Body of pancreas (tissue), 4 donors: ENCODE measurements around the gene EDEM2. TPM values are rescaled to one million over a fixed set of nuclear protein-coding genes. Genes with fewer than 3 reads are reported as not detected.

ENCODE experiments used
- ATAC-seq: fragments of 150-250 bp; one replicate; pipeline ENCODE4 v1.9.1; 2016
- DNase-seq, 4 donors: peaks; one replicate each; pipeline ENCODE4 v3.0.0-alpha.2; 2019
- H3K27ac ChIP-seq, 4 donors: fragments of 200-600 bp; sonication (generic); 1 replicate in 3 of 4; 2 replicates in 1 of 4; pipeline versions ENCODE4 v1.5.1 to v1.6.1; 2016 to 2019; ENCODE audit warnings: mild to moderate bottlenecking in 1 of 4, mixed read lengths in 1 of 4, moderate library complexity in 1 of 4
- H3K27me3 ChIP-seq, 2 donors: fragments of 200-600 bp; sonication (generic); one replicate each; pipeline ENCODE4 v1.6.0; 2016; ENCODE audit warnings: mild to moderate bottlenecking in 1 of 2
- H3K36me3 ChIP-seq, 2 donors: fragments of 200-600 bp; sonication (generic); replicated peaks in 1 of 2; 2 replicates each; pipeline ENCODE4 v1.5.1; 2016; ENCODE audit warnings: low read depth in 2 of 2; ENCODE audit not compliant: insufficient read depth in 1 of 2
- H3K4me1 ChIP-seq: fragments of 200-600 bp; sonication (generic); one replicate; pipeline ENCODE4 v1.6.0; 2016
- H3K4me3 ChIP-seq, 2 donors: fragments of 200-600 bp; sonication (generic); 1 replicate in 1 of 2; 2 replicates in 1 of 2; pipeline ENCODE4 v1.5.1; 2016 to 2019
- H3K9me3 ChIP-seq, 3 donors: fragments of 200-600 bp; sonication (generic); 1 replicate in 2 of 3; 2 replicates in 1 of 3; pipeline ENCODE4 v1.5.1; 2016
- POLR2A ChIP-seq, 3 donors: fragments of 450-650 bp; IDR thresholded peaks; one replicate each; pipeline ENCODE4 v1.6.1; 2016; ENCODE audit warnings: antibody characterized with exemption in 3 of 3, mild to moderate bottlenecking in 2 of 3
- WGBS, 2 donors: methylation state at CpG; one replicate each; pipeline ENCODE4 v1.1.5; 2017; 5-methylcytosine and 5-hydroxymethylcytosine counted together
- intact Hi-C: fragments of 100-400 bp; cut with DNase I; formaldehyde crosslinking; loops from one replicate; pipeline ENCODE4 v1.15.1; 2023
- total RNA-seq, 2 donors: library from RNA; depleted of rRNA; stranded (reverse); fragments of >200 nt; gene quantifications; one replicate each; pipeline ENCODE4 v1.1.0, GENCODE V29; 2016
- TF ChIP-seq, protein P1 (sequence below), 7 experiments: fragments of 450-650 bp in 4 of 7; fragments of 200-600 bp in 3 of 7; sonication (generic) in 3 of 7; IDR thresholded peaks; one replicate each; pipeline ENCODE4 v1.5.1; 2016 to 2019; ENCODE audit warnings: antibody characterized with exemption in 7 of 7

EDEM2 gene
- total RNA-seq, 2 donors from 2014 or later: 18.1 to 24.6 TPM

DNA sequence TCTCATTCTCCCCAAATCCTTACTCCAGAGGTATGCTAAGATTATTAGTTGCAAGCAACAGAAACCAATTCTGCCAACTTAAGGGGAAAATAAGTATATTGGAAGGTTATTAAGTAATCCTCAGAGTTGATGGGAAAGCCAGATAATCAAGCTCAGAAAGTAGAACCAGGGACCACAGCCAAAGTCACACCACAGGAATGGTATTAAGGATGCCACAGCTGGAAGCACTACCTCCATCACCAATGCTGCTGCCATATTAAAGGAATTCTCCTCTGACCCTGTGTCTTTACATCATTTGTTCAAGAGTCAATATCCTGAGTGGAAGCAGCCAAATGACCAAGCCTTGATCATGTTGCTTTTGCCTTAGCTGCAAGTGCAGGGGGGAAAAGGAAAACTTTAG, 34.6 kb upstream of the EDEM2 start:
- no peak overlapping the region for H3K4me3 ChIP-seq
- no peaks in the 10 kb centered on the region for H3K27me3 ChIP-seq
- TF ChIP-seq, protein P1, sequence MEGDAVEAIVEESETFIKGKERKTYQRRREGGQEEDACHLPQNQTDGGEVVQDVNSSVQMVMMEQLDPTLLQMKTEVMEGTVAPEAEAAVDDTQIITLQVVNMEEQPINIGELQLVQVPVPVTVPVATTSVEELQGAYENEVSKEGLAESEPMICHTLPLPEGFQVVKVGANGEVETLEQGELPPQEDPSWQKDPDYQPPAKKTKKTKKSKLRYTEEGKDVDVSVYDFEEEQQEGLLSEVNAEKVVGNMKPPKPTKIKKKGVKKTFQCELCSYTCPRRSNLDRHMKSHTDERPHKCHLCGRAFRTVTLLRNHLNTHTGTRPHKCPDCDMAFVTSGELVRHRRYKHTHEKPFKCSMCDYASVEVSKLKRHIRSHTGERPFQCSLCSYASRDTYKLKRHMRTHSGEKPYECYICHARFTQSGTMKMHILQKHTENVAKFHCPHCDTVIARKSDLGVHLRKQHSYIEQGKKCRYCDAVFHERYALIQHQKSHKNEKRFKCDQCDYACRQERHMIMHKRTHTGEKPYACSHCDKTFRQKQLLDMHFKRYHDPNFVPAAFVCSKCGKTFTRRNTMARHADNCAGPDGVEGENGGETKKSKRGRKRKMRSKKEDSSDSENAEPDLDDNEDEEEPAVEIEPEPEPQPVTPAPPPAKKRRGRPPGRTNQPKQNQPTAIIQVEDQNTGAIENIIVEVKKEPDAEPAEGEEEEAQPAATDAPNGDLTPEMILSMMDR (IDR thresholded peaks at IDR 0.05): no peak
- intact Hi-C loops: no loop called here
- ATAC-seq (no peak), DNase-seq (no peak)
- H3K27ac ChIP-seq: no peak overlapping the region
- no peaks in the 10 kb centered on the region for H3K9me3 ChIP-seq
- H3K36me3 ChIP-seq: no peaks in the 10 kb centered on the region
- H3K4me1 ChIP-seq: peaks cover 7% of the 10 kb centered on the region

DNA sequence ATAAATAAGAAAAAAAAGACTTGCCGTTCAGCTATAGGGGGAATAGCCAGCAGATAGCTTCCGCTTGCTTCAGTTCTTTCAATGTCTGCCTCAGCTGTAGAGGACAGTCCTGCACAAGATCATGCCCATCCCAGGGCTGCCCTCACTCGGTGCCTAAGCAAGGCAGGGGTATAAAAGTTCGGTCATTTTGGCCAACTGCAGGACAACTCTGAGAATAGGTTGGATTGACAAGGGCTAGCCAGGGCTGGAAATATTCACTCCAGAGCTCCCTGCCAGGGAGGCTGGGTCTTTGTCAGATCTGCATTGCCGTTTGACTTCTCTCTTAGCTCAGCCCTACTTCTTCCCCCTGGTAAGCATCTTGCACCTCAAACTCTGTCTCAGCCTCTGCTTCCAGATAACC, 33.1 kb upstream of the EDEM2 start:
- 86 to 90% methylated on average over 5 of the region's 5 CpGs for WGBS, 2 donors
- H3K36me3 ChIP-seq: no peaks in the 10 kb centered on the region
- H3K4me1 ChIP-seq: peaks cover 7% of the 10 kb centered on the region
- H3K27me3 ChIP-seq: no peaks in the 10 kb centered on the region
- intact Hi-C loops: no loop called here
- H3K27ac ChIP-seq: no peak overlapping the region
- no peak for ATAC-seq
- no peaks in the 10 kb centered on the region for H3K9me3 ChIP-seq
- no peak for DNase-seq
- no peak overlapping the region for H3K4me3 ChIP-seq
- TF ChIP-seq, protein P1 (IDR thresholded peaks at IDR 0.05): no peak
- no peak for TF ChIP-seq POLR2A (IDR thresholded peaks at IDR 0.05)

DNA sequence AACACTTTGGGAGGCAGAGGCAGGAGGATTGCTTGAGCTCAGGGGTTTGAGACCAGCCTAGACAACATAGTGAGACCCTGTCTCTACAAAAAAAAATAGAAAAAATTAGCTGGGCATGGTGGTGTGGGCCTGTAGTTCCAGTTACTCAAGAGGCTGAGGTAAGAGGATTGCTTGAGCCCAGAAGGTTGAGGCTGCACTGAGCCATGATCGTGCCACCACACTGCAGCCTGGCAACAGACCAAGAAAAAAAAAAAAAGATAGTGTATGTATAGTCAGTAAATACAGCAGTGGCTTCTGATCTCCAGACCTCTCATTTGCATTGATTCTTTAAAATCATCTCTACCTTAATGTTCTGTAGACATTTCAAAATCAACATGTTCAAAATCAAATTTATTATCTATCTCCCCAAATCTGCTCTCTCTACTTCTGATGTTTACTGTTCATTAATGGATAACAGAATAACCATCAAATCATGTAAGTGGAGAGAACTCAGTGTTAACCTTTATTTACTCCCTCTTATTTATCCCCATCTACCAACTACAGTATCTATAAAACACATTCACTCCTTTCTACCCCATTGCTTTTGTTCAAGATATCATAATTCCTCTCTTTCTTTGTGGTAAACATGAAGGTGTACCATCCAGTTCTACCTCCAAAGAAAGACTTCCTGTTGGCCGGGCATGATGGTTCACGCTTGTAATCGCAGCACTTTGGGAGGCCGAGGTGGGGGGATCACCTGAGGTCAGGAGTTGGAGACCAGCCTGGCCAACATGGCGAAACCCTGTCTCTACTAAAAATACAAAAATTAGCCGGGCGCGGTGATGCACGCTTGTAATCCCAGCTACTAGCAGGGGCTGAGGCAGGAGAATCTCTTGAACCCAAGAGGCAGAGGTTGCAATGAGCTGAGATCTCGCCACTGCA, 32.4 kb upstream of the EDEM2 start:
- Histone ChIP-seq H3K4me1 (peaks cover 7% of the 10 kb centered on the region), H3K9me3 (no peaks in the 10 kb centered on the region), H3K27me3 (no peaks in the 10 kb centered on the region), H3K27ac (no peak overlapping the region), H3K4me3 (no peak overlapping the region), H3K36me3 (no peaks in the 10 kb centered on the region)
- intact Hi-C loops: no loop called here
- no peak for DNase-seq
- ATAC-seq: no peak
- 73 to 76% methylated on average over 11 of the region's 11 CpGs for WGBS, 2 donors
- TF ChIP-seq, protein P1 (IDR thresholded peaks at IDR 0.05): no peak
- no peak for TF ChIP-seq POLR2A (IDR thresholded peaks at IDR 0.05)

DNA sequence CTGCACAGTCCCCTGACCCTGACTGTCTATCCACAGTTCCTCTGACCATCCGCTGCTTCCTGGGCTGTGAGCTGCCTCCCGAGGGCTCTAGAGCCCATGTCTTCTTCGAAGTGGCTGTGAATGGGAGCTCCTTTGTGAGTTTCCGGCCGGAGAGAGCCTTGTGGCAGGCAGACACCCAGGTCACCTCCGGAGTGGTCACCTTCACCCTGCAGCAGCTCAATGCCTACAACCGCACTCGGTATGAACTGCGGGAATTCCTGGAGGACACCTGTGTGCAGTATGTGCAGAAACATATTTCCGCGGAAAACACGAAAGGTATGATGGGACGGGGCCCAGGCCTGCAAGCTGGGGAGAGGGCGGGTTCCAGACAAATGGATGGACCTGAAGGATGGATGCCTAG, 29.0 kb upstream of the EDEM2 start:
- TF ChIP-seq, protein P1 (IDR thresholded peaks at IDR 0.05): no peak
- no peak for TF ChIP-seq POLR2A (IDR thresholded peaks at IDR 0.05)
- Histone ChIP-seq H3K27me3 (no peaks in the 10 kb centered on the region), H3K36me3 (no peaks in the 10 kb centered on the region), H3K27ac (no peak overlapping the region), H3K9me3 (no peaks in the 10 kb centered on the region), H3K4me3 (no peak overlapping the region), H3K4me1 (peaks cover 18% of the 10 kb centered on the region)
- whole genome bisulfite sequencing, 2 donors: 91 to 92% methylated on average over 9 to 14 of the region's 14 CpGs
- intact Hi-C loops: no loop called here
- ATAC-seq (no peak), DNase-seq (no peak)
